HG02623 (cell line): ENCODE data around the gene NAT9.

Experiments used
- ATAC-seq: cut with Tn5 transposase; IDR thresholded peaks from one replicate; pipeline ENCODE4 v1.9.1; 2021; ENCODE audit warnings: moderate library complexity; ENCODE audit not compliant: unreplicated experiment

The NAT9 gene

DNA sequence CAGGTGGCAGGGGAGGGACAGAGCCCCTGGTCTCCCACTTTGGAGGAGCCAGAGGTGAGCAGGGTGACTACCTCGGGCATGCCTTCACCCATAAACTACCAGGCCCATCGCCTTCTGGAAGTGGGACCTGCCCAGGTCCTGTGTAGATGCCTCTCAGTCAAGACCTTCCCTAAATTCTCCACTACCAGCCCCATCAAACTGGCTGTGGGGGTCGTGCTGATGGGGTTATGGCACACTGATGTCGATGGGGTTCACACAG lies 44.9 kb downstream of the NAT9 start:
- ATAC-seq: no peak

GRCh38 chr17:74730491-74731346 lies 45.4 kb downstream of the NAT9 start:
- no peak for ATAC-seq

- ATAC-seq: no peak
Measured at GRCh38 chr17:74729866-74730265, 46.3 kb downstream of the NAT9 start.

DNA sequence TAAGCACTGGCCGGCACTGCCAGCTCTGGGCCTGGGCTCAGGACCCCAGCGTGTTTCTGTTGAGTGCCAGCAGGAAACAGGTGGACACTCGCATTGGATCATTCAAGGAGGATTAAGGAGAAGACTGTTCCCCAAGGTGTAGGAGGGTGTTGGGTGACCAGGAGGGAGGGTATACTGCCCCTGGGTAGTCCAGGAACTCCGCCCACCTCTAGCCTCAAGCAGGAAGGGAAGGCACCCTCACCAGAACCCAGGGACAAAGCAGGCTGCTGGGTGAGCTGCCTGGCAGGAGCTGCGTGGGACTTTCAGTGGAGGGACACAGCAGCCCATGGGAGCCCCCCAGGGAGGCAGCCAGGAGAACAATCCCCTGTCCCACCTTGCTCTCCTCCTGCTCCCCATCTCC lies 46.8 kb downstream of the NAT9 start:
- no peak for ATAC-seq

- no peak for ATAC-seq
Measured at GRCh38 chr17:74728702-74729075, 47.5 kb downstream of the NAT9 start.

- no peak for ATAC-seq
Measured at GRCh38 chr17:74728033-74728701, 48.0 kb downstream of the NAT9 start.

DNA sequence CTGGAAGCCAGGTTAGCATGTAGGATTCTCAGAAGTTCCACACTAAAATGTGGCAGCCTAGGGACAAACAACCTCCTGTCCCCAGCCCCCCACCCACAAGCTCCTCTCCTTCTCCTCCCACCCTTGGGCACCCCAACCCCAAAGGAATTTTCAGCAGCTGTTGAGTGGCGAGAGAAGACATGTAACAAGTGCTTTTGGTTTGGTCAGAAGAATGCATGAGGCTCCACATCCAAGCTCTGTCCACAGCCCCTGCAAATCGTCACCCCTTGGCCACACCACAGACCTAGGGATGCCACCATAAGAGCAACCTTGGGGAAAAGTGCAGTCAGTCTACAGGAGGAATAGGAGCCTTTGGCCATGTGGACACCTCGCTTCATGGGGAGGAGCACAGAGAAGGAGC lies 51.0 kb downstream of the NAT9 start:
- ATAC-seq: no peak

- no peak for ATAC-seq
Measured at GRCh38 chr17:74723891-74724290, 52.3 kb downstream of the NAT9 start.

GRCh38 chr17:74722782-74723181 lies 53.4 kb downstream of the NAT9 start:
- ATAC-seq: no peak
